Ramos (cell line): ENCODE data around the gene SEMA5B.

ENCODE experiments used
- in situ Hi-C: fragments of 300-500 bp; cut with MboI; formaldehyde crosslinking; loops from one replicate; pipeline ENCODE4 v1.14.3; 2022; ENCODE audit warnings: low sequenced_read_pairs; ENCODE audit not compliant: unreplicated experiment

The SEMA5B gene

GRCh38 chr3:123061856-123062255, 34.3 kb upstream of the SEMA5B start:
- in situ Hi-C loops, result no loop called here

- in situ Hi-C loops, result no loop called here
These were observed 32.5 kb upstream of the SEMA5B start for GRCh38 chr3:123060054-123060453.

- in situ Hi-C loops, result no loop called here
These were observed 30.9 kb upstream of the SEMA5B start for GRCh38 chr3:123058505-123058904.

DNA sequence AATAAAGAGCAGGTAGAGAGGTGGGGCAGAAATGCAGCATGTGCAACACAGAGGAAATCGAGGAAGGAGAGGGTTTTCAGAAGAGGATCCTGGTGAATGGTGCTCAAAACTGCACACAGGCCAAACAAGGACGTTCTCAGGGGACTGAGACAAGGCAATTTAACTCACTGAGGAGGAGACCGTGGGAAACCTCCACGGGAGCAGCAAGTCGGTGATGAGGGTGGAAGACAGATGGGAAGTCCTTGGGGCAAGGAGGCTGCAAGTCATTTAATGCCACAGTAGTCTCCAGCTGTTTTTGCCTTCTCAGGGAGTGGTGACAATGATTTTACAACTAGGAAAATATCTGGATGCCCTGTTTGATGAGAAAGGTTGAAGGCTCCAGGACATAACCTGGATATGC, 27.8 kb upstream of the SEMA5B start:
- in situ Hi-C loops, result no loop called here

GRCh38 chr3:123054931-123055330, 27.4 kb upstream of the SEMA5B start:
- in situ Hi-C loops, result no loop called here

GRCh38 chr3:123054109-123054778, 26.7 kb upstream of the SEMA5B start:
- in situ Hi-C loops, result no loop called here

DNA sequence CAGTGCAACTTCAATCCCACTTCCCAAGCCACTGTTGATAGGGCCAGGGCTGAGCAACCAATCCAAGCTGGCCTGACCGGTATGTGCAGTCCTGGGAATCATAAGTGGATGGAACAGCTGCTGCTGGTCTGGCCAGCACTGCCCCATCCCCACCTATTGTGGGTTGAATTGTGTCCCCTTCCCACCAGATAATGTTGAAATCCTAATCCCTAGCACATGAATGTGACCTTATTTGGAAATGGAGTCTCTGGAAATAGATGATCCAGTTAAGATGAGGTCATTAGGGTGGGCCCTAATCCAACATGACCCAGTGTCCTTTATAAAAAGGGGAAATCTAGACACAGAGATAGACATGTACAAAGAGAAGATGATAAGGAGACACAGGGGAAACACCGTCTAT, 25.5 kb upstream of the SEMA5B start:
- in situ Hi-C loops, result no loop called here

GRCh38 chr3:123050666-123051065, 23.1 kb upstream of the SEMA5B start:
- in situ Hi-C loops, result no loop called here

DNA sequence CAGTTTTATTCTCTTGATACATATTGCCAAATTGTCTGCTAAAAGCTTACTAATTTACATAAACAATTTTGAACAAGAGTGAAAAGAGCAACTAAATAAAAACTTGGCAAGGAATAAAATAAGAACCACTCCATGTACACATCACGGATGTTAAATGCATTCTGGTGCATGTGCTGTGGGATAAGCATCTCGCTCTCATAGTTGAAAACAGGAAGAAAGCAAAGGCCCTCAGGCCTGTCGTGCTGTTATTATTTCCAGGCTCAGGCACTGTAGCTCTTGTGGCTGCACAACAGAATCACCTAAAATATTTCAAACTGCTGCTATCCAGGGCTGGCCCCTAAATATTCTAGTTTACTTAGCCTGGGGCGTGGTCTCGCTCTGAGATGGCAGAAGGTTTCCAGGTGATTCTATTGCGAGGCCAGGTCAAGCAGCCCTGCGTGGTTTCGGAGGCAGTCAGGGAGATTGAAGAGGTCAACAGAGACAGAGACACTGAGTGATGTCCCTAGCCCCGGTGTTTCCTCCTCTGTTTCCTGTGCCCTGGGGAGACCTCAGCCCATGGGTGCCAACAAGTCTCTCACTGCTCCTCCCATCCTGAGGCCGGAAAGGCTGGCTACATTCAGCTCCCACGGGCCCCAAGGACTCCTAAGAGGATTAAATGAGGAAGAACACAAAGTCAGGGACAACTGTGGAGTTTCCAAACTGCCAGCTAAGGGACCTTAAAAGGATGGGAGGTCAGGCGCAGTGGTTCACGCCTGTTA, 21.1 kb upstream of the SEMA5B start:
- in situ Hi-C loops, result no loop called here

- in situ Hi-C loops, result no loop called here
These were observed 19.4 kb upstream of the SEMA5B start for GRCh38 chr3:123047062-123047319.

- in situ Hi-C loops, result no loop called here
These were observed 18.9 kb upstream of the SEMA5B start for GRCh38 chr3:123046262-123047061.

GRCh38 chr3:123044981-123045763, 17.6 kb upstream of the SEMA5B start:
- in situ Hi-C loops, result no loop called here

- in situ Hi-C loops, result no loop called here
These were observed 14.8 kb upstream of the SEMA5B start for GRCh38 chr3:123042413-123042812.

GRCh38 chr3:123039178-123039577, 11.6 kb upstream of the SEMA5B start:
- in situ Hi-C loops, result no loop called here

GRCh38 chr3:123038751-123039150, 11.2 kb upstream of the SEMA5B start:
- in situ Hi-C loops, result no loop called here

GRCh38 chr3:123037015-123037375, 9.4 kb upstream of the SEMA5B start:
- in situ Hi-C loops, result no loop called here

GRCh38 chr3:123036352-123037014, 8.9 kb upstream of the SEMA5B start:
- in situ Hi-C loops, result no loop called here

GRCh38 chr3:123034996-123035395, 7.4 kb upstream of the SEMA5B start:
- in situ Hi-C loops, result no loop called here

- in situ Hi-C loops, result no loop called here
These were observed 6.6 kb upstream of the SEMA5B start for GRCh38 chr3:123034120-123034519.

DNA sequence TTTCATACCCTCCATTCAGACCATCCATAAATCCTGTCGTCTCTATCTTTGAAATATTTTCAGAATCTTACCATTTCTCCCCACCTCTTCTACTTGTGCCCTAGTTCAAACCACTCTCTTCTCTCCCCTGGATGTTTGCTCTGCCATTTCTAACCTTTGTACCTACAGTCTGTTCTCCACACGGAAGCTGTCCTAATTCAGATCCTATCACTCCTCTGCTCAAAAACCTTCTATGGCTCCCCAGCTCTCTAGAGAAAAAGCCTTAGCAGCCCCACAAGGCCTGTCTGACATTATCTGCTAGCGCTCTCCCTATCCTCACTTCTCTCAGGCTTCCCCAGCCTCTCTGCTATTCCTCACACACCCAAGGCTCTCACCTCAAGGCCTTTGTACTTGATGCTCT, 4.5 kb upstream of the SEMA5B start:
- in situ Hi-C loops, result no loop called here
